Measurements from ENCODE around the gene RBM45. TPM values are rescaled to one million over a fixed set of nuclear protein-coding genes. Genes with fewer than 3 reads are reported as not detected.

The RBM45 gene
- total RNA-seq, 1 experiment from 2014 or later = 12.7 TPM

DNA sequence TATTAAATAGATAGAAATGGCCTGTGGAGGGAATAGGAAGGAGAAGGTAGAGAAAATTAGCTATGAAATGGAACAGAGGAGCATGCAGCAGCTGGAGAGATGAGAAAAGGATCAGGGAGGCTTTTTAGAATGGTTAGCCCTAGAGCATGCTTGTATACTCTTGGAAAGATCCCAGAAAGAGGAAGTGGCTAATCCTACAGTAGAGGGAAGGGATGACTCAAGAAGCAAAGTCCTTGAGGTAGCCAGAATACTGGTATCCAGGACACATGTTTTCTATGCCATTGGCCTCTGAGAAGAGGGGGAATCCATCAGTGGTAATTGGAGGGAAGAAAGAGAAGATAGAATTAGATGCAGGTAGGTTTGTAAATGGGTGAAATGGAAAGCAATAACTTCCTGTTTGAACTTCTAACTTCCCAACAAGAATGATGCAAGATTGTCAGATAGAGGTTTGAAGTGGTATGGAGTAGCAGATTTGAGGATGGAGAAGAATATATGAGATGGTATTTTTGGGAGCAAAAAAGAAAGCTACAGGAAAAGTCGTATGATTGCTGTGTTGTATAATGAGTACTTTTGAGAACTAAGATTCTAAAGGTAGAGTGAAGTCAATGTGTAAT is 64.9 kb downstream of the RBM45 start:
- no peaks in the 10 kb centered on the region for H3K36me3 Mint-ChIP-seq (ENCODE audit: insufficient read depth, unreplicated experiment)
- H3K27me3 Mint-ChIP-seq (ENCODE audit: insufficient read depth, unreplicated experiment) = no peaks in the 10 kb centered on the region
- intact Hi-C loops (cut with micrococcal nuclease) = no loop called here
- no peaks in the 10 kb centered on the region for H3K9me3 Mint-ChIP-seq (ENCODE audit: unreplicated experiment)
- no peak overlapping the region for H3K4me3 Mint-ChIP-seq (ENCODE audit: unreplicated experiment)
- POLR2A ChIA-PET = no interaction called here
- H3K27ac Mint-ChIP-seq (ENCODE audit: low read depth, unreplicated experiment) = no peak overlapping the region
- TF ChIP-seq, protein P1, sequence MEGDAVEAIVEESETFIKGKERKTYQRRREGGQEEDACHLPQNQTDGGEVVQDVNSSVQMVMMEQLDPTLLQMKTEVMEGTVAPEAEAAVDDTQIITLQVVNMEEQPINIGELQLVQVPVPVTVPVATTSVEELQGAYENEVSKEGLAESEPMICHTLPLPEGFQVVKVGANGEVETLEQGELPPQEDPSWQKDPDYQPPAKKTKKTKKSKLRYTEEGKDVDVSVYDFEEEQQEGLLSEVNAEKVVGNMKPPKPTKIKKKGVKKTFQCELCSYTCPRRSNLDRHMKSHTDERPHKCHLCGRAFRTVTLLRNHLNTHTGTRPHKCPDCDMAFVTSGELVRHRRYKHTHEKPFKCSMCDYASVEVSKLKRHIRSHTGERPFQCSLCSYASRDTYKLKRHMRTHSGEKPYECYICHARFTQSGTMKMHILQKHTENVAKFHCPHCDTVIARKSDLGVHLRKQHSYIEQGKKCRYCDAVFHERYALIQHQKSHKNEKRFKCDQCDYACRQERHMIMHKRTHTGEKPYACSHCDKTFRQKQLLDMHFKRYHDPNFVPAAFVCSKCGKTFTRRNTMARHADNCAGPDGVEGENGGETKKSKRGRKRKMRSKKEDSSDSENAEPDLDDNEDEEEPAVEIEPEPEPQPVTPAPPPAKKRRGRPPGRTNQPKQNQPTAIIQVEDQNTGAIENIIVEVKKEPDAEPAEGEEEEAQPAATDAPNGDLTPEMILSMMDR (IDR thresholded peaks at IDR 0.05; ENCODE audit: unreplicated experiment) = no peak
- CTCF ChIA-PET = interaction anchor here (0.5 to 0.6 kb wide), 3 partner anchors 10 to 78 kb away, joined by 3 to 8 read pairs (median 4); partner anchors contain the start of gene RBM45
- H3K4me1 Mint-ChIP-seq (ENCODE audit: insufficient read depth, unreplicated experiment) = peaks cover 8% of the 10 kb centered on the region
- no TSS peak for BruUV-seq (replicated peaks)
- DNase-seq (ENCODE audit: unreplicated experiment) = peak; percentile 35

Other genes starting within 250 kb of the RBM45 start
- not detected in 2 replicates for gene PDE11A, start 39.7 kb upstream of the RBM45 start, total RNA-seq (2022)
- gene OSBPL6, start 82.1 kb downstream of the RBM45 start, total RNA-seq (2022) = 26.2 and 43.1 TPM in 2 replicates

Data from MCF 10A (cell line).